ENCODE measurements around the gene VPS11. TPM values are rescaled to one million over a fixed set of nuclear protein-coding genes. Genes with fewer than 3 reads are reported as not detected.

The VPS11 gene
- total and polyA plus RNA-seq, 2 experiments from 2014 or later = 11.5 to 13.4 TPM

- TF ChIP-seq, protein P1, sequence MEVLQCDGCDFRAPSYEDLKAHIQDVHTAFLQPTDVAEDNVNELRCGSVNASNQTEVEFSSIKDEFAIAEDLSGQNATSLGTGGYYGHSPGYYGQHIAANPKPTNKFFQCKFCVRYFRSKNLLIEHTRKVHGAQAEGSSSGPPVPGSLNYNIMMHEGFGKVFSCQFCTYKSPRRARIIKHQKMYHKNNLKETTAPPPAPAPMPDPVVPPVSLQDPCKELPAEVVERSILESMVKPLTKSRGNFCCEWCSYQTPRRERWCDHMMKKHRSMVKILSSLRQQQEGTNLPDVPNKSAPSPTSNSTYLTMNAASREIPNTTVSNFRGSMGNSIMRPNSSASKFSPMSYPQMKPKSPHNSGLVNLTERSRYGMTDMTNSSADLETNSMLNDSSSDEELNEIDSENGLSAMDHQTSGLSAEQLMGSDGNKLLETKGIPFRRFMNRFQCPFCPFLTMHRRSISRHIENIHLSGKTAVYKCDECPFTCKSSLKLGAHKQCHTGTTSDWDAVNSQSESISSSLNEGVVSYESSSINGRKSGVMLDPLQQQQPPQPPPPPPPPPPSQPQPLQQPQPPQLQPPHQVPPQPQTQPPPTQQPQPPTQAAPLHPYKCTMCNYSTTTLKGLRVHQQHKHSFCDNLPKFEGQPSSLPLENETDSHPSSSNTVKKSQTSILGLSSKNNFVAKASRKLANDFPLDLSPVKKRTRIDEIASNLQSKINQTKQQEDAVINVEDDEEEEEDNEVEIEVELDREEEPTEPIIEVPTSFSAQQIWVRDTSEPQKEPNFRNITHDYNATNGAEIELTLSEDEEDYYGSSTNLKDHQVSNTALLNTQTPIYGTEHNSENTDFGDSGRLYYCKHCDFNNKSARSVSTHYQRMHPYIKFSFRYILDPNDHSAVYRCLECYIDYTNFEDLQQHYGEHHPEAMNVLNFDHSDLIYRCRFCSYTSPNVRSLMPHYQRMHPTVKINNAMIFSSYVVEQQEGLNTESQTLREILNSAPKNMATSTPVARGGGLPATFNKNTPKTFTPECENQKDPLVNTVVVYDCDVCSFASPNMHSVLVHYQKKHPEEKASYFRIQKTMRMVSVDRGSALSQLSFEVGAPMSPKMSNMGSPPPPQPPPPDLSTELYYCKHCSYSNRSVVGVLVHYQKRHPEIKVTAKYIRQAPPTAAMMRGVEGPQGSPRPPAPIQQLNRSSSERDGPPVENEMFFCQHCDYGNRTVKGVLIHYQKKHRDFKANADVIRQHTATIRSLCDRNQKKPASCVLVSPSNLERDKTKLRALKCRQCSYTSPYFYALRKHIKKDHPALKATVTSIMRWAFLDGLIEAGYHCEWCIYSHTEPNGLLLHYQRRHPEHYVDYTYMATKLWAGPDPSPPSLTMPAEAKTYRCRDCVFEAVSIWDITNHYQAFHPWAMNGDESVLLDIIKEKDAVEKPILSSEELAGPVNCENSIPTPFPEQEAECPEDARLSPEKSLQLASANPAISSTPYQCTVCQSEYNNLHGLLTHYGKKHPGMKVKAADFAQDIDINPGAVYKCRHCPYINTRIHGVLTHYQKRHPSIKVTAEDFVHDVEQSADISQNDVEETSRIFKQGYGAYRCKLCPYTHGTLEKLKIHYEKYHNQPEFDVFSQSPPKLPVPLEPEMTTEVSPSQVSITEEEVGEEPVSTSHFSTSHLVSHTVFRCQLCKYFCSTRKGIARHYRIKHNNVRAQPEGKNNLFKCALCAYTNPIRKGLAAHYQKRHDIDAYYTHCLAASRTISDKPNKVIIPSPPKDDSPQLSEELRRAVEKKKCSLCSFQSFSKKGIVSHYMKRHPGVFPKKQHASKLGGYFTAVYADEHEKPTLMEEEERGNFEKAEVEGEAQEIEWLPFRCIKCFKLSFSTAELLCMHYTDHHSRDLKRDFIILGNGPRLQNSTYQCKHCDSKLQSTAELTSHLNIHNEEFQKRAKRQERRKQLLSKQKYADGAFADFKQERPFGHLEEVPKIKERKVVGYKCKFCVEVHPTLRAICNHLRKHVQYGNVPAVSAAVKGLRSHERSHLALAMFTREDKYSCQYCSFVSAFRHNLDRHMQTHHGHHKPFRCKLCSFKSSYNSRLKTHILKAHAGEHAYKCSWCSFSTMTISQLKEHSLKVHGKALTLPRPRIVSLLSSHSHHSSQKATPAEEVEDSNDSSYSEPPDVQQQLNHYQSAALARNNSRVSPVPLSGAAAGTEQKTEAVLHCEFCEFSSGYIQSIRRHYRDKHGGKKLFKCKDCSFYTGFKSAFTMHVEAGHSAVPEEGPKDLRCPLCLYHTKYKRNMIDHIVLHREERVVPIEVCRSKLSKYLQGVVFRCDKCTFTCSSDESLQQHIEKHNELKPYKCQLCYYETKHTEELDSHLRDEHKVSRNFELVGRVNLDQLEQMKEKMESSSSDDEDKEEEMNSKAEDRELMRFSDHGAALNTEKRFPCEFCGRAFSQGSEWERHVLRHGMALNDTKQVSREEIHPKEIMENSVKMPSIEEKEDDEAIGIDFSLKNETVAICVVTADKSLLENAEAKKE (CRISPR knock-in tag; IDR thresholded peaks at IDR 0.05) = no peak
- TF ChIP-seq ZNF331 (CRISPR knock-in tag; IDR thresholded peaks at IDR 0.05; ENCODE audit: low read depth) (no peak), EZH2phosphoT487 (IDR thresholded peaks at IDR 0.05; ENCODE audit: unreplicated experiment) (no peak)
Measured at GRCh38 chr11:119025099-119025473, 42.5 kb upstream of the VPS11 start (continued).

GRCh38 chr11:119025541-119025940 lies 42.1 kb upstream of the VPS11 start:
- no peak overlapping the region for H3K4me3 Mint-ChIP-seq
- TF ChIP-seq, protein P1 (CRISPR knock-in tag; IDR thresholded peaks at IDR 0.05) = no peak
- no peak for TF ChIP-seq EZH2 (IDR thresholded peaks at IDR 0.05; ENCODE audit: low read depth, unreplicated experiment)
- ATAC-seq = no peak

More at GRCh38 chr11:119025541-119025940, 42.1 kb upstream of the VPS11 start:
- Histone ChIP-seq H3K4me2 (no peak overlapping the region), H3K79me2 (replicated peaks; ENCODE audit: insufficient read depth) (peaks cover 23% of the 10 kb centered on the region), H3K27ac (ENCODE audit: low read depth) (0 out of 2 replicates have a peak overlapping the region, but pooled peaks have one; percentile 59), H3F3A (replicated peaks; ENCODE audit: low read depth) (peaks cover 34% of the 10 kb centered on the region), H2AFZ (no peak overlapping the region), H4K20me1 (replicated peaks; ENCODE audit: insufficient read depth) (peaks cover 15% of the 10 kb centered on the region), H3K36me3 (ENCODE audit: insufficient read depth) (peaks cover 34% of the 10 kb centered on the region), H3K27me3 (ENCODE audit: insufficient read depth) (no peaks in the 10 kb centered on the region), H3K4me1 (ENCODE audit: insufficient read depth) (peaks cover 14% of the 10 kb centered on the region), H3K9me2 (ENCODE audit: insufficient read depth) (no peaks in the 10 kb centered on the region), H3K4me3 (no peak overlapping the region)
- H3K9me3 Mint-ChIP-seq = no peaks in the 10 kb centered on the region; the same call in 2 of the 3 replicates
- no peak overlapping the region for H3K27ac Mint-ChIP-seq
- H3K36me3 Mint-ChIP-seq (ENCODE audit: low read depth) = peaks cover 68% of the 10 kb centered on the region
- H3K4me1 Mint-ChIP-seq = peaks cover 31% of the 10 kb centered on the region
- peaks cover 24% of the 10 kb centered on the region for H3K27me3 Mint-ChIP-seq (ENCODE audit: insufficient read depth, low read depth, poor library complexity)
- DNase-seq (ENCODE audit: low spot score) = no peak

Data from GM23338 (cell line).